Vein endothelial cell (primary cell): Measurements from ENCODE around the gene BIK. TPM values are rescaled to one million over a fixed set of nuclear protein-coding genes. Genes with fewer than 3 reads are reported as not detected.

Source experiments
- total RNA-seq: library from RNA; depleted of rRNA; stranded (reverse); fragments of >200 nt; gene quantifications from 2 replicates; pipeline ENCODE4 v1.2.3, GENCODE V29; 2012

Gene BIK
- 0.76 and 1.6 TPM in 2 replicates for total RNA-seq

GRCh38 chr22:43110444-43110926, at the start of gene BIK:
Gene BIK (plus strand): TSS chr22:43110750. CDS start chr22:43124023, 13,273 bp downstream.

GRCh38 chr22:43088984-43089717, 21.4 kb upstream of the BIK start, which contains the start of gene TTLL1:
Gene TTLL1 (minus strand): TSS chr22:43089391. CDS start chr22:43075586, 13,805 bp downstream.

GRCh38 chr22:43142880-43143562, 32.5 kb downstream of the BIK start, which contains the start of gene MCAT:
Gene MCAT (minus strand): TSS chr22:43143398. CDS start chr22:43143348, 50 bp downstream.

GRCh38 chr22:43151251-43152002, 40.9 kb downstream of the BIK start, which contains the start of gene TSPO:
Gene TSPO (plus strand): TSS chr22:43151559. CDS start chr22:43159239, 7,680 bp downstream.

Other genes starting within 250 kb of the BIK start
- 58.1 and 69.5 TPM in 2 replicates for gene PACSIN2, start 95.6 kb upstream of the BIK start, total RNA-seq
- gene TTLL1, start 21.4 kb upstream of the BIK start, total RNA-seq = 9.8 and 12.7 TPM in 2 replicates
- 18.0 and 18.6 TPM in 2 replicates for gene MCAT, start 32.6 kb downstream of the BIK start, total RNA-seq
- 371 and 430 TPM in 2 replicates for gene TSPO, start 40.8 kb downstream of the BIK start, total RNA-seq
- 42.7 and 49.0 TPM in 2 replicates for gene TTLL12, start 76.4 kb downstream of the BIK start, total RNA-seq
- gene SCUBE1, start 232.6 kb downstream of the BIK start, total RNA-seq = 0.96 and 0.98 TPM in 2 replicates